ENCODE data around the gene ERICH3. TPM values are rescaled to one million over a fixed set of nuclear protein-coding genes. Genes with fewer than 3 reads are reported as not detected.

Gene ERICH3
- total and polyA plus RNA-seq, 2 donors (not counting 1 experiment from before 2014, with no cell fraction given) = 0.17 TPM; not detected in 1

DNA sequence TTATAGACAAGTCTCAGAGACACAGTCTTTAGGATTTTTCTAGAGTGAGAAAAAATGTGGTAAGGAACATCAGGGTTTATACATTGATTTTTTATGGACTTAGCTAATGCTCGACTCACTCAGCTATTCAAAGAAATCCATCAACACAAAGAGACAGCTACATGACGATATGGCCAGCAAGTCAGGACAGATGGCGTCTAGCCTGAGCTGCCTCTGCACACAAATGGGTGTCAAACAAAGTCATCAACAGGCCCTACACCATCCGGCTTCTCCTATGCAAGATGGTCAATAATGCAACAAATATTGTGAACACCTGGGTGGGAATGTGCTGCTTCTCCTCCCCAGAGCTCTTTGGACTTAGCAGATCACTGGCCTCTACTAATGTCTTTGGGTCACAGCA is 13.3 kb upstream of the ERICH3 start:
- Histone ChIP-seq H3K27me3 (ENCODE audit: control insufficient read depth, insufficient read depth, low read length) (no peaks in the 10 kb centered on the region), H3K9me3 (ENCODE audit: control insufficient read depth, insufficient read depth, low read depth, low read length) (no peaks in the 10 kb centered on the region), H3K36me3 (ENCODE audit: control insufficient read depth, insufficient read depth, low read length) (no peaks in the 10 kb centered on the region), H2AFZ (ENCODE audit: low read length) (no peak overlapping the region), H3K27ac (ENCODE audit: insufficient read depth, low read length) (no peak overlapping the region), H3K9ac (ENCODE audit: insufficient read depth, low read length) (no peak overlapping the region), H3K79me2 (ENCODE audit: control insufficient read depth, insufficient read depth, low read length) (no peaks in the 10 kb centered on the region), H3K4me3 (replicated peaks in 1 of 4; ENCODE audit: control extremely low read depth in 1 of 4, insufficient read depth in 1 of 4, low read depth in 3 of 4, low read length in 4 of 4) (no peak overlapping the region), H3K4me2 (ENCODE audit: extremely low read depth, insufficient read depth, low read length) (no peak overlapping the region), H3K4me1 (ENCODE audit: control insufficient read depth, extremely low read depth, insufficient read depth, low read length) (no peaks in the 10 kb centered on the region), H4K20me1 (ENCODE audit: control insufficient read depth, extremely low read depth, insufficient read depth, low read length) (no peaks in the 10 kb centered on the region)
- TF ChIP-seq EZH2 (IDR thresholded peaks at IDR 0.05; ENCODE audit: low read length, missing control alignments) = no peak
- TF ChIP-seq, protein P1, sequence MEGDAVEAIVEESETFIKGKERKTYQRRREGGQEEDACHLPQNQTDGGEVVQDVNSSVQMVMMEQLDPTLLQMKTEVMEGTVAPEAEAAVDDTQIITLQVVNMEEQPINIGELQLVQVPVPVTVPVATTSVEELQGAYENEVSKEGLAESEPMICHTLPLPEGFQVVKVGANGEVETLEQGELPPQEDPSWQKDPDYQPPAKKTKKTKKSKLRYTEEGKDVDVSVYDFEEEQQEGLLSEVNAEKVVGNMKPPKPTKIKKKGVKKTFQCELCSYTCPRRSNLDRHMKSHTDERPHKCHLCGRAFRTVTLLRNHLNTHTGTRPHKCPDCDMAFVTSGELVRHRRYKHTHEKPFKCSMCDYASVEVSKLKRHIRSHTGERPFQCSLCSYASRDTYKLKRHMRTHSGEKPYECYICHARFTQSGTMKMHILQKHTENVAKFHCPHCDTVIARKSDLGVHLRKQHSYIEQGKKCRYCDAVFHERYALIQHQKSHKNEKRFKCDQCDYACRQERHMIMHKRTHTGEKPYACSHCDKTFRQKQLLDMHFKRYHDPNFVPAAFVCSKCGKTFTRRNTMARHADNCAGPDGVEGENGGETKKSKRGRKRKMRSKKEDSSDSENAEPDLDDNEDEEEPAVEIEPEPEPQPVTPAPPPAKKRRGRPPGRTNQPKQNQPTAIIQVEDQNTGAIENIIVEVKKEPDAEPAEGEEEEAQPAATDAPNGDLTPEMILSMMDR (conservative IDR thresholded peaks at IDR 0.05 in 1 of 2, IDR thresholded peaks at IDR 0.05 in 1 of 2; ENCODE audit: low read depth in 1 of 2, low read length in 2 of 2) = no peak
- no peak for DNase-seq (ENCODE audit: low read depth in 2 of 2)

DNA sequence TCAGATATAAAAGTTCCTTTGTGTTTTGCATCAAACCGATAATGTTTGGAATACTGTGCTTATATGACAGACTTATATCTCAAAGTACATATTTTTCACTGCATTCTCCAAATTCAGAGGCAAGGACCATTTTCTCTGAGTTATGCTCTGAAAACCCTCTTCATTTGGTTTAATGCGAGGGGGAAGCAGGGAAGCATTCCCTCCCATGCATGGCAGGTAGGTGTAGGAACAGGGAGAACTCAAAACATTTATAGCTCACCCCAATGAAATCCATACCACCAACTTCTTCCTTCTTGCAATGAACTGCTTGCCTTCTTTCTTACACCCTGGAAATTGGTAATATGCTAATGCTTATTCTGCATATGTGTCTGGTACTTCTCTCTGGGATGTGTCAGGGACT is 10.7 kb upstream of the ERICH3 start:
- no peak overlapping the region for H3K9ac ChIP-seq (ENCODE audit: insufficient read depth, low read length)
- no peak for DNase-seq (ENCODE audit: low read depth in 2 of 2)
- TF ChIP-seq, protein P1 (conservative IDR thresholded peaks at IDR 0.05 in 1 of 2, IDR thresholded peaks at IDR 0.05 in 1 of 2; ENCODE audit: low read depth in 1 of 2, low read length in 2 of 2) = no peak
- no peak for TF ChIP-seq EZH2 (IDR thresholded peaks at IDR 0.05; ENCODE audit: low read length, missing control alignments)

GRCh38 chr1:74683656-74684055 is 10.1 kb upstream of the ERICH3 start:
- no peaks in the 10 kb centered on the region for H3K9me3 ChIP-seq (ENCODE audit: control insufficient read depth, insufficient read depth, low read depth, low read length)
- H3K27ac ChIP-seq (ENCODE audit: insufficient read depth, low read length) = no peak overlapping the region
- H3K36me3 ChIP-seq (ENCODE audit: control insufficient read depth, insufficient read depth, low read length) = no peaks in the 10 kb centered on the region
- H3K4me2 ChIP-seq (ENCODE audit: extremely low read depth, insufficient read depth, low read length) = no peak overlapping the region
- no peaks in the 10 kb centered on the region for H3K4me1 ChIP-seq (ENCODE audit: control insufficient read depth, extremely low read depth, insufficient read depth, low read length)
- H3K79me2 ChIP-seq (ENCODE audit: control insufficient read depth, insufficient read depth, low read length) = no peaks in the 10 kb centered on the region
- no peak overlapping the region for H2AFZ ChIP-seq (ENCODE audit: low read length)
- DNase-seq (ENCODE audit: low read depth in 2 of 2) = no peak
- no peaks in the 10 kb centered on the region for H3K27me3 ChIP-seq (ENCODE audit: control insufficient read depth, insufficient read depth, low read length)
- H3K9ac ChIP-seq (ENCODE audit: insufficient read depth, low read length) = no peak overlapping the region
- H3K4me3 ChIP-seq (replicated peaks in 1 of 4; ENCODE audit: control extremely low read depth in 1 of 4, insufficient read depth in 1 of 4, low read depth in 3 of 4, low read length in 4 of 4) = no peak overlapping the region
- no peaks in the 10 kb centered on the region for H4K20me1 ChIP-seq (ENCODE audit: control insufficient read depth, extremely low read depth, insufficient read depth, low read length)
- TF ChIP-seq EZH2 (IDR thresholded peaks at IDR 0.05; ENCODE audit: low read length, missing control alignments) = no peak
- TF ChIP-seq, protein P1 (conservative IDR thresholded peaks at IDR 0.05 in 1 of 2, IDR thresholded peaks at IDR 0.05 in 1 of 2; ENCODE audit: low read depth in 1 of 2, low read length in 2 of 2) = no peak

More for the DNA sequence above, 10.7 kb upstream of the ERICH3 start:
- Histone ChIP-seq H3K27me3 (ENCODE audit: control insufficient read depth, insufficient read depth, low read length) (no peaks in the 10 kb centered on the region), H3K4me1 (ENCODE audit: control insufficient read depth, extremely low read depth, insufficient read depth, low read length) (no peaks in the 10 kb centered on the region), H3K4me3 (replicated peaks in 1 of 4; ENCODE audit: control extremely low read depth in 1 of 4, insufficient read depth in 1 of 4, low read depth in 3 of 4, low read length in 4 of 4) (no peak overlapping the region), H4K20me1 (ENCODE audit: control insufficient read depth, extremely low read depth, insufficient read depth, low read length) (no peaks in the 10 kb centered on the region), H2AFZ (ENCODE audit: low read length) (no peak overlapping the region), H3K4me2 (ENCODE audit: extremely low read depth, insufficient read depth, low read length) (no peak overlapping the region), H3K79me2 (ENCODE audit: control insufficient read depth, insufficient read depth, low read length) (no peaks in the 10 kb centered on the region), H3K9me3 (ENCODE audit: control insufficient read depth, insufficient read depth, low read depth, low read length) (no peaks in the 10 kb centered on the region), H3K27ac (ENCODE audit: insufficient read depth, low read length) (no peak overlapping the region), H3K36me3 (ENCODE audit: control insufficient read depth, insufficient read depth, low read length) (no peaks in the 10 kb centered on the region)
